ENCODE results near the gene PLXNB2. TPM values are rescaled to one million over a fixed set of nuclear protein-coding genes. Genes with fewer than 3 reads are reported as not detected.

Gene PLXNB2
- total and polyA plus RNA-seq, 5 donors: 60.0 to 110 (median 85.2) TPM

DNA sequence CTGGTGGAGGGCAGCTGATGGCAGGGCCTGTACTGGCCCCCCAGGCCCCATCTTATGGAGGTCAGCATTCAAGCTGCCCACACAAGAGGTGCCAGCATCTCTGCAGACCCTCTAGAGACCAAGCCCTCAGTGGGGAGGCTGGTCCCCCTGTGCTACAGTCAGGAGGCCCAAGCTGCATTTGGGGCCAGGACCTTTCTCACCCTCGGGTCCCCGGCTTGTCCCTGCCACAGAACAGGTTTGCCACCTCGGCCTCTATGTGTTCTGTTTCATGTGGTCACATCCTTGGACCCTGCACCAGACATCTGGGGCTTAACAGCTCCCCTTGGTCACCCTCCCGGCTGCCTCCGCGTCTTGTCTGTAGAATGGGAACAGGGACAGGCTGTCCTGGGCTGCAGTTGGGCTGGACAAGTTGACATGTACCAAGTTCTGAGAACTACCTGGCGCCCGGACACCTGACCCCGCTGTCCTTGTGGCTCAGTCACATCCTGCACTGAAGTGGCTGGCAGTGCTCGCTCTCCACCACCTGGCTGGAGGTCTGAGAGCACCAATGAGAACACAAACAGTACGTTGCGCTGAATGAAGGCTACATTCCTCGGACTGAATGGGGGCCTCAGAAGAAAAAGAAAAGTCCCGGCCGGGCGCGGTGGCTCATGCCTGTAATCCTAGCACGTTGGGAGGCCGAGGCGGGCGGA, 2.7 kb upstream of the PLXNB2 start:
- no peak overlapping the region for H3K4me3 ChIP-seq (ENCODE audit: low read length)
- intact Hi-C loops (cut with DNase I): loop anchor here in 1 of 4 donors (5.0 kb wide), 1 partner anchor 33 kb away; no protein-coding TSS in a partner anchor
- H3K9me3 ChIP-seq (ENCODE audit: control insufficient read depth, low read length): no peaks in the 10 kb centered on the region
- ATAC-seq (no peak), DNase-seq (peak in 2 of 3 donors; percentile 43 to 50)
- H3K27me3 ChIP-seq (ENCODE audit: control insufficient read depth, insufficient read depth): no peaks in the 10 kb centered on the region
- no peak overlapping the region for H3K27ac ChIP-seq (ENCODE audit: low read length)
- 90% methylated on average over 21 of the region's 21 CpGs for WGBS
- H3K4me1 ChIP-seq (ENCODE audit: control insufficient read depth, insufficient read depth, low read length): peaks cover 10% of the 10 kb centered on the region

DNA sequence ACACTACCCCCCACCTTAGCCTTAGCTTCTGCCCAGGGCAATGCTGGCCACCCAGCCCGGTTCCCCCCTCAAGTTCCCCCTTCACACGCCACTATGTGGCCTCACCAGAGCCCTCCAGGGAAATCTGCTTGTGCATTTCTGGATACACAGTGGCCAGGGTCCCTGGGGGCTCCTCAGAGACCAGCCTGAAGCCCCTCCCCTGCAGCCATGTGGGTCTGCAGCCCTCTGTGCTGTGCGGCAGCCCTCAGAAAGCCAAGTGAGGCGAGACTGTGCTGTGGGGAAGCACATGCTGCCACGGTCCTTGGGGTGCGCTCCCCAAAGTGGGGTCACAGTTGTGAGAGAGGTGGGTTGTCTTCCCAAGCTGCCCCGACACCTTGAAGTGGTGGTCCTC, 2.1 kb upstream of the PLXNB2 start:
- intact Hi-C loops (cut with DNase I): no loop called here
- Histone ChIP-seq H3K4me3 (ENCODE audit: low read length) (no peak overlapping the region), H3K9me3 (ENCODE audit: control insufficient read depth, low read length) (no peaks in the 10 kb centered on the region), H3K27me3 (ENCODE audit: control insufficient read depth, insufficient read depth) (no peaks in the 10 kb centered on the region), H3K27ac (ENCODE audit: low read length) (no peak overlapping the region), H3K4me1 (ENCODE audit: control insufficient read depth, insufficient read depth, low read length) (peaks cover 13% of the 10 kb centered on the region)
- no peak for ATAC-seq
- peak in 2 of 3 donors; percentile 49 to 55 for DNase-seq
- WGBS: 70% methylated on average over 7 of the region's 7 CpGs

DNA sequence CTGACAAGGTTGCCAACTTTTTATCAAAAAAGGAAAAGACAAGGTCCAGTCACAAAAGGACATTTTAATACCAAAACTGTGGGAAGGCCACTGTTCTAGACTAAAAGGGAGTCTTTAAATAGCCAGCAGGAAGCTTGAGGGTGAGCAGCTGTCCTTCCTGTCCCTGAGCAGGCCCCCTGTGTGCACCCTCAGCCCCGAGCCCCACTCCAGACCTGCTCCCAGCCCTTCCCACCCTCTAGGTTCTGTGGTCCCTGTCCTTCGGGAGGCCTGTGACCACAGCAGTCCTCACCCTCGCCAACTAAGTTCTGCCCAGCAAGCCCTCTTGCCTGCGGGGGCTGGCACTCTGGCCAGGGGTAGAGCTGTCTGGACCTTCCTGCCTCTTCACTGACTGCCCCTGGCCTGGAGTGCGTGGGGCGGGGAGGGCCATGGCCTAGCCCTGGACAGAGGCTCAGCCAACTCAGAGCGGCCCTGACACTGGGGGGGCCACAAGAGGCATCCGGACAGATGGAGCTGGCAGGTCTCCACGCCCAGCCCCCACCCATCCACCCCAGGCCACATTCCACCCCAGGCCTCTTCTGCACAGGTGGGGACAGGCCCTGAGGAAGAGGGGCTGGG, 1.6 kb upstream of the PLXNB2 start:
- Histone ChIP-seq H3K9me3 (ENCODE audit: control insufficient read depth, low read length) (no peaks in the 10 kb centered on the region), H3K27ac (ENCODE audit: low read length) (peak overlapping the region; percentile 33), H3K27me3 (ENCODE audit: control insufficient read depth, insufficient read depth) (no peaks in the 10 kb centered on the region), H3K4me3 (ENCODE audit: low read length) (no peak overlapping the region), H3K4me1 (ENCODE audit: control insufficient read depth, insufficient read depth, low read length) (peaks cover 13% of the 10 kb centered on the region)
- ATAC-seq (no peak), DNase-seq (peak in 2 of 3 donors; percentile 73 to 78)
- intact Hi-C loops (cut with DNase I): no loop called here
- WGBS: 30% methylated on average over 9 of the region's 9 CpGs

- ATAC-seq (peak; percentile 58 to 69), DNase-seq (peak; percentile 86 to 95 (median 94))
- intact Hi-C loops (cut with DNase I): no loop called here
- H3K4me1 ChIP-seq (ENCODE audit: control insufficient read depth, insufficient read depth, low read length): peaks cover 16% of the 10 kb centered on the region
- H3K9me3 ChIP-seq (ENCODE audit: control insufficient read depth, low read length): no peaks in the 10 kb centered on the region
- H3K4me3 ChIP-seq (ENCODE audit: low read length): no peak overlapping the region
- 20% methylated on average over 7 of the region's 7 CpGs for WGBS
- H3K27ac ChIP-seq (ENCODE audit: low read length): peak overlapping the region; percentile 83
- no peaks in the 10 kb centered on the region for H3K27me3 ChIP-seq (ENCODE audit: control insufficient read depth, insufficient read depth)
Observed at GRCh38 chr22:50308597-50308935, 1.1 kb upstream of the PLXNB2 start.

DNA sequence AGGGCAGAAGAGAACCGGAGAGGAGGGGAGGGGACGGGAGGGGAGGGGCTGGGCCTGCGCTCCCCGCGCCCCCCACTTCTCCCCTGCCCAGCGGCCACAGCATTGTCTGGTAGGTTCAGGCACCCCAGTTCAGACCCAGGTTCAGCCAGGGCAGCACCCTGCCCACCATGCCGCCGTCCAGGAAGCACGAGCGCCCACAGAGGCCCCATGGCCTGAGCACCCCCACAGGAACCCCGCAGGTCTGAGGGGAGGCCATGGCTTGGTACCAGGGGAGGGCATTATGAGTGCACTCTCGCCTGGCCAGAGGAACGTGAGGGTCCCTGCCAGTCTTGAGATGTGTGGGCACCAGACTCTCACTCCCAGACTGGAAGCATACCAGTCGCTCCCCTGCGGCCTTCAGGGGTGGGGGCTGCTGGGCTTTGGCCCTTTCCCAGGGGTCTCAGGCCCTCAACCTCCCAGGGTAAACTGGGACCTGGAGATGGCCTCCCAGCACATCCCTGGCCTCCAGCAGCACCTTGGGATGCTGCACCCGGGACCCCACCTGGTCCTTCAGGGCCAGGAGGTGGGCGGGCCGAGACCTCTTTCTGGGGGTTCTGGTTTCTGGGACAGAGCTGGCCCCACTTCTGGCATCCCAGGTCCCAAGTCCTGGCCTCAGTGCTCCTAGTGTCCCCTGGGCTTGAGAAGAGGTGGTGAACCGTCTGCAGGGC, 597 bp upstream of the PLXNB2 start:
- peaks cover 16% of the 10 kb centered on the region for H3K4me1 ChIP-seq (ENCODE audit: control insufficient read depth, insufficient read depth, low read length)
- DNase-seq (peak; percentile 43 to 76 (median 73)), ATAC-seq (no peak)
- no peaks in the 10 kb centered on the region for H3K27me3 ChIP-seq (ENCODE audit: control insufficient read depth, insufficient read depth)
- 31% methylated on average over 19 of the region's 19 CpGs for WGBS
- intact Hi-C loops (cut with DNase I): no loop called here
- no peak overlapping the region for H3K4me3 ChIP-seq (ENCODE audit: low read length)
- peak overlapping the region; percentile 83 for H3K27ac ChIP-seq (ENCODE audit: low read length)
- H3K9me3 ChIP-seq (ENCODE audit: control insufficient read depth, low read length): no peaks in the 10 kb centered on the region

- DNase-seq (peak; percentile 84 to 94 (median 92)), ATAC-seq (peak; percentile 49 to 54)
- intact Hi-C loops (cut with DNase I): no loop called here
- 1% methylated on average over 21 of the region's 21 CpGs for WGBS
- Histone ChIP-seq H3K4me3 (ENCODE audit: low read length) (peak overlapping the region; percentile 84), H3K9me3 (ENCODE audit: control insufficient read depth, low read length) (no peaks in the 10 kb centered on the region), H3K27me3 (ENCODE audit: control insufficient read depth, insufficient read depth) (no peaks in the 10 kb centered on the region), H3K27ac (ENCODE audit: low read length) (peak overlapping the region; percentile 76), H3K4me1 (ENCODE audit: control insufficient read depth, insufficient read depth, low read length) (peaks cover 16% of the 10 kb centered on the region)
Observed at GRCh38 chr22:50305923-50306566, 1.4 kb downstream of the PLXNB2 start.

DNA sequence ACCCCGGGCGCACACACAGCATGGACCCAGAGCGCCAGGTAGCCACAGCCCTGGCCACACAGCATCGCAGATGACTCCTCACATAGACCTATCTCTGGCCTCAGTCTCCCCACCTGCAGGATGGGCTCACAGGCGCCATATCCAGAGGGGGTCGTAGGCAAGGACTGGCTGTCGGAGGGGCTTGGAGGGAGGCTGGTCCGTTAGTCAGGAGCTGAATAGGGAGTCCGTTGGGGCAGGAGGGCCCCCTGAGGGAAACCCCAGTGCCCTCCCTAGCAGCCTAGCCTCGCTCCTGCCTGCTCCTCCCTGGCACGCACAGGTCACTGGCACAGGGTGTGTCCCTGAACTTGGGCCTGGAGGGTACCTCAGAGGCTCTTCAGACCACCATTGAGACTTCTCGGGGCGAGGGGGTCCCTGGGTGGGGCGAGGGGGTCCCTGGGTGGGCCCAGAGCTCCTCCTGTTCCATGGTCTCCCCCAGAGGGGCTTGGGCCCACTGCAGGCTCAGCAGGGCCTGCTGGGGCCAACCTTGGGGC, 2.0 kb downstream of the PLXNB2 start:
- intact Hi-C loops (cut with DNase I): no loop called here
- peak in 1 of 3 donors; percentile 70 for DNase-seq

DNA sequence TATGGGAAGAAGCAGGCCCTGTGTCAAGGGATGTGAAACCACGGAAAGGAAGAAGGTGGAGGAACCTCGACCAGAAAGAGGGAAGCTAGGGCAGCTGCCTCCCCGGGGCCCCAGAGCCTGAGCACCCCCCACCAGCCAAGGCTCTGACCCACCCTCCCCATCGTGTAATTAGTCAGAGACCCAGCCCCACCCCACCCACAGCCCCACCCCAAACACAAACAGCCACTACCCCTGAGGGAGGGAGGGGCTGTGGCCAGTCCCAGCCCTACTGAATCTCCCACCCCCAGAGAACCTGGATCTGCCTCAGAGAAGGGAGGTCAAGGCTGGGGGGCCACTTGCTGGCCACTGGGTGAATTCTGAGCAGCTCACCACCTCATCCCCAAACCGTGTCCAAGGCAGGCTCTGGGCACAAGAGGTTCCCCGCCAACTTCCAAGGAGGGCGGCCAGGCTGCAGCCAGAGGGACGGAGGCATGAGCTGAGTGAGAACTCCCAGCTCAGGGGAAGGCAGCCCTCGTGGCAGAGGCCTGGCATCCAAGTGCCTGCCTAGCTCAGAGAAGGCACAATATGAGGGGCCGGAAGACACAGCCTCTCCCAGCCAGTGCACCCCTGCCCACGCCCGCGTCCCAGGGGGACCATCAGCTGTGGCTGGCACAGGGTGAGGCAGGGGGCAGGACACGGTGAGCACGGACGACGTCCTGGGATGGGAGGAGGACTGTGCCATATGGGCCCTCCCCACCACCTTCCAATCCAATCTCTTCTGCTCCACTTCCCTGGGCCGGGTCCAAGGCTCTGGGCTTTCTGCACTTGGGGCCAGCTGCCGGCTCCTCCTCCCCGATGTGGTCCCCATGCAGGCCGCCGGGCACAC, 2.7 kb downstream of the PLXNB2 start:
- peak in 1 of 2 donors; percentile 1 for ATAC-seq
- intact Hi-C loops (cut with DNase I): no loop called here
- peak; percentile 60 to 88 (median 88) for DNase-seq

More for the DNA sequence above, 2.0 kb downstream of the PLXNB2 start:
- H3K27ac ChIP-seq (ENCODE audit: low read length): peak overlapping the region; percentile 76
- no peaks in the 10 kb centered on the region for H3K9me3 ChIP-seq (ENCODE audit: control insufficient read depth, low read length)
- peak overlapping the region; percentile 84 for H3K4me3 ChIP-seq (ENCODE audit: low read length)
- peaks cover 16% of the 10 kb centered on the region for H3K4me1 ChIP-seq (ENCODE audit: control insufficient read depth, insufficient read depth, low read length)
- ATAC-seq: no peak
- H3K27me3 ChIP-seq (ENCODE audit: control insufficient read depth, insufficient read depth): no peaks in the 10 kb centered on the region
- WGBS: 49% methylated on average over 14 of the region's 14 CpGs

DNA sequence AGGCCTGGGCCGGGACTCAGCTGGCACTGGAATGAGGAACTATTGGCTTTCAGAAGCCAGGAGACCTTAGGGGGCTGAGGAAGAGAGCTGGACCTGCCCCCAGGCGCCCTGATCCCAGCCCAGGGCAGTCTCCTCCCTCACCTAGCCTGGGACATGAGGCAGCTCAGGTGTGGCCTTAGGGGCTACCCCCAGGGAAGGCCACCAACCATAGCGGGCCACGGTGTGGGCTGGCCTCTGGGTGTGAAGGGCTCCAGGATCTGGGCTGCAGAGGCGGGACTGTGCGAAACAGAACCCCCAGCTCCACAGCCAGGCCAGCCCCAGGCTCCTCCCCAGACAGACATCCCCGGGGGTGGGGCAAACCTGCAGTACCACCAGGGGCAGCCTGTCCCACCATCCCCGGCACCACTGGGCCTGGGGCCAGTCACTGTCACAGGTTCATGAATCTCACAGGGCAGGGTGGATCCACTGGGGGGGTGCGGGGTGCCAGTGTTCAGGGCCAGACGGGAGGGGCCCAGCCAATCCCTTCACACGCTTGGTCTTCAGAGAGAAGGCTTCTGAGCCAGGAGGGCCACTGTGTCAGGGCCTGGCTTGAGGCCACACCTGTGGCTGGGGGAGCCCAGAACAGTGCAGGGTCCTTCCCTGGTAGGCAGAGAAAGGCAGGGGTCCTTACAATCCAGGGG, 3.5 kb downstream of the PLXNB2 start:
- Histone ChIP-seq H3K27me3 (ENCODE audit: control insufficient read depth, insufficient read depth) (no peaks in the 10 kb centered on the region), H3K9me3 (ENCODE audit: control insufficient read depth, low read length) (no peaks in the 10 kb centered on the region), H3K4me1 (ENCODE audit: control insufficient read depth, insufficient read depth, low read length) (peaks cover 14% of the 10 kb centered on the region), H3K4me3 (ENCODE audit: low read length) (no peak overlapping the region), H3K27ac (ENCODE audit: low read length) (peak overlapping the region; percentile 71)
- DNase-seq (peak; percentile 54 to 90 (median 83)), ATAC-seq (no peak)
- intact Hi-C loops (cut with DNase I): no loop called here
- WGBS: 38% methylated on average over 11 of the region's 11 CpGs

More for the DNA sequence above, 2.7 kb downstream of the PLXNB2 start:
- H3K27me3 ChIP-seq (ENCODE audit: control insufficient read depth, insufficient read depth): no peaks in the 10 kb centered on the region
- H3K27ac ChIP-seq (ENCODE audit: low read length): peak overlapping the region; percentile 76
- H3K4me3 ChIP-seq (ENCODE audit: low read length): no peak overlapping the region
- peaks cover 16% of the 10 kb centered on the region for H3K4me1 ChIP-seq (ENCODE audit: control insufficient read depth, insufficient read depth, low read length)
- WGBS: 33% methylated on average over 22 of the region's 22 CpGs
- no peaks in the 10 kb centered on the region for H3K9me3 ChIP-seq (ENCODE audit: control insufficient read depth, low read length)

DNA sequence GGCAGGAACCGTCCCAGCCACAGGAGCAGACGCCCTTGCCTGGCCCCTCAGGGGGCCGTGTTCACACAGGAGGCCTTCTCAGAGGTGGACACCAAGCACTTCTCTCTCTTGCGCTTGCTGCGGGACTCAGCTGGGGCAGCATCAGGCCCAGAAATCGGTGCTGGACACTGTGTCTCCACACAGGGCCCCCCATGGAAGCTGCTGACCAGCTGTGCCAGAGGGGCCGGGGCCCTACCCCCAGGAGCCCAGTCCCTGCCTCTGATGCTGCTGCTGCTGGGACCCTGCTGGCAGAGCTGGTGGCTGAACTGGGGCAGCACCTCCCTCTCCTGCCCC, 4.0 kb downstream of the PLXNB2 start:
- 52% methylated on average over 7 of the region's 7 CpGs for WGBS

More for the DNA sequence above, 4.0 kb downstream of the PLXNB2 start:
- H3K27me3 ChIP-seq (ENCODE audit: control insufficient read depth, insufficient read depth): no peaks in the 10 kb centered on the region
- intact Hi-C loops (cut with DNase I): no loop called here
- ATAC-seq: no peak
- H3K4me1 ChIP-seq (ENCODE audit: control insufficient read depth, insufficient read depth, low read length): peaks cover 16% of the 10 kb centered on the region
- peak in 1 of 3 donors; percentile 79 for DNase-seq
- H3K4me3 ChIP-seq (ENCODE audit: low read length): no peak overlapping the region
- peak overlapping the region; percentile 71 for H3K27ac ChIP-seq (ENCODE audit: low read length)
- H3K9me3 ChIP-seq (ENCODE audit: control insufficient read depth, low read length): no peaks in the 10 kb centered on the region

Measured in right cardiac atrium (tissue), 5 donors.